Measurements from ENCODE around the gene RPL26.

- TF ChIP-seq CTCF (conservative IDR thresholded peaks at IDR 0.05; ENCODE audit: low read depth, low read length): no peak
- TF ChIP-seq EZH2 (IDR thresholded peaks at IDR 0.05; ENCODE audit: low read length, unreplicated experiment): no peak
- TF ChIP-seq EZH2phosphoT487 (IDR thresholded peaks at IDR 0.05; ENCODE audit: borderline replicate concordance, low read length): no peak
Measured at GRCh38 chr17:8369944-8370343, 13.0 kb downstream of the RPL26 start.

Measured in PC-3 (cell line).